Tibial nerve (tissue), 4 donors: ENCODE data around the gene RAN.

Experiments
- EP300 ChIP-seq, 2 donors: sonication (generic); formaldehyde crosslinking; IDR thresholded peaks; one replicate each; pipeline ENCODE4 v1.6.1; 2017; ENCODE audit warnings: antibody characterized with exemption in 2 of 2, mild to moderate bottlenecking in 1 of 2
- POLR2A ChIP-seq, 2 donors: fragments of 450-650 bp; IDR thresholded peaks; one replicate each; pipeline ENCODE4 v1.6.1; 2017; ENCODE audit warnings: antibody characterized with exemption in 2 of 2, mild to moderate bottlenecking in 2 of 2, moderate library complexity in 2 of 2
- TF ChIP-seq, protein P1 (sequence below), 5 experiments: fragments of 200-600 bp in 3 of 5; fragments of 450-650 bp in 2 of 5; sonication (generic) in 3 of 5; IDR thresholded peaks; one replicate each; pipeline ENCODE4 v1.5.1; 2016 to 2019; ENCODE audit warnings: antibody characterized with exemption in 5 of 5, mild to moderate bottlenecking in 3 of 5, moderate library complexity in 2 of 5

DNA sequence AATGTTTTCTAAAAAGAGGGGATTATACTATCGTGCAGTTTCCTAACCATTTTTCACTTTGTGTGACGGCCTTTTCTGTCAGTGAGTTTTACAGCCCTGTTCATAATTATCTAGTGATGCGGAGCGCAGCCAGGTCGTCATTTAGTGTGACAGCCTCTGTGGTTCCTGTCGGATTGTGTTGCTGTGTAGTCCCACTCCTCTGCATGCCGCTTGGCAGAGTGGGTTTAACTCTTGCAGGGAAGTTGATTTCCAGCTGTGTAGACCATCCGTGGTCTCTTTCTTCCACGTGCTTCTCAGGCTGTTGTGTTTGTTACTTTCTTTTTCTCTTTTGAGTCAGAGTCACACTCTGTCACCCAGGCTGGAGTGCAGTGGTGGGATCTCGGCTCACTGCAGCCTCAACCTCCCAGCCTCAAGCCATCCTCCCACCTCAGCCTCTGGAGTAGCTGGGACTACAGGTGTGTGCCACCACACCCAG is 8.6 kb downstream of the RAN start:
- TF ChIP-seq, protein P1, sequence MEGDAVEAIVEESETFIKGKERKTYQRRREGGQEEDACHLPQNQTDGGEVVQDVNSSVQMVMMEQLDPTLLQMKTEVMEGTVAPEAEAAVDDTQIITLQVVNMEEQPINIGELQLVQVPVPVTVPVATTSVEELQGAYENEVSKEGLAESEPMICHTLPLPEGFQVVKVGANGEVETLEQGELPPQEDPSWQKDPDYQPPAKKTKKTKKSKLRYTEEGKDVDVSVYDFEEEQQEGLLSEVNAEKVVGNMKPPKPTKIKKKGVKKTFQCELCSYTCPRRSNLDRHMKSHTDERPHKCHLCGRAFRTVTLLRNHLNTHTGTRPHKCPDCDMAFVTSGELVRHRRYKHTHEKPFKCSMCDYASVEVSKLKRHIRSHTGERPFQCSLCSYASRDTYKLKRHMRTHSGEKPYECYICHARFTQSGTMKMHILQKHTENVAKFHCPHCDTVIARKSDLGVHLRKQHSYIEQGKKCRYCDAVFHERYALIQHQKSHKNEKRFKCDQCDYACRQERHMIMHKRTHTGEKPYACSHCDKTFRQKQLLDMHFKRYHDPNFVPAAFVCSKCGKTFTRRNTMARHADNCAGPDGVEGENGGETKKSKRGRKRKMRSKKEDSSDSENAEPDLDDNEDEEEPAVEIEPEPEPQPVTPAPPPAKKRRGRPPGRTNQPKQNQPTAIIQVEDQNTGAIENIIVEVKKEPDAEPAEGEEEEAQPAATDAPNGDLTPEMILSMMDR (IDR thresholded peaks at IDR 0.05): no peak
- no peak for TF ChIP-seq POLR2A (IDR thresholded peaks at IDR 0.05)
- TF ChIP-seq EP300 (IDR thresholded peaks at IDR 0.05): no peak
